A549 (cell line): ENCODE measurements around the gene AIPL1. TPM values are rescaled to one million over a fixed set of nuclear protein-coding genes. Genes with fewer than 3 reads are reported as not detected.

ENCODE experiments used
- ATAC-seq, 2 experiments: fragments of 200-7000 bp in 1 of 2; fragments of >200 bp in 1 of 2; cut with Nextera tagmentation in 1 of 2; cut with Tn5 transposase in 1 of 2; 3 replicates each; pipeline versions ENCODE4 v1.8.0 to v1.9.1; 2018 to 2020; ENCODE audit warnings: mild to moderate bottlenecking in 1 of 2, moderate library complexity in 1 of 2
- CTCF ChIA-PET: fragments of 300-600 bp; sonication (Branson Sonifier 250); formaldehyde crosslinking; extraction: SDS; loops from one replicate; lab custom pipeline; 2021; ENCODE audit warnings: antibody characterized with exemption, inconsistent platforms; lab: Yijun Ruan, JAX
- POLR2A ChIA-PET: fragments of 350-600 bp; formaldehyde crosslinking; extraction: SDS; loops from one replicate; lab custom pipeline; 2021; ENCODE audit warnings: antibody characterized with exemption, inconsistent platforms; lab: Yijun Ruan, JAX
- DNase-seq, 2 experiments: peaks; one replicate each; pipeline versions ENCODE4 v3.0.0 to v3.0.0-alpha.2; 2011 to 2016; ENCODE audit warnings: low read depth in 1 of 2, low spot score in 1 of 2
- FAIRE-seq: peaks from 2 replicates; lab custom pipeline; 2011; peaks lifted over from hg19 to GRCh38; lab: Jason Lieb, UNC
- H3K27ac ChIP-seq, 2 experiments: fragments of >200 bp; sonication (Bioruptor Twin); formaldehyde crosslinking; 3 replicates each; pipeline ENCODE4 v1.5.1; 2016 to 2017
- H3K4me1 ChIP-seq: fragments of >200 bp; sonication (Bioruptor Twin); formaldehyde crosslinking; 3 replicates; pipeline ENCODE4 v1.6.1; 2016
- H3K4me2 ChIP-seq: fragments of >200 bp; sonication (Bioruptor Twin); formaldehyde crosslinking; 3 replicates; pipeline ENCODE4 v1.6.1; 2016
- H3K4me3 ChIP-seq: fragments of >200 bp; sonication (Bioruptor Twin); formaldehyde crosslinking; 3 replicates; pipeline ENCODE4 v1.5.1; 2016
- H3K9me3 ChIP-seq: fragments of >200 bp; sonication (Bioruptor Twin); formaldehyde crosslinking; 3 replicates; pipeline ENCODE4 v1.6.1; 2016
- ATOH8 ChIP-seq: fragments of 250-450 bp; sonication (Bioruptor Pico); IDR thresholded peaks from 2 replicates; pipeline ENCODE4 v1.5.0; 2020; ENCODE audit warnings: low read depth, mild to moderate bottlenecking, moderate library complexity
- CBX2 ChIP-seq: fragments of 200-600 bp; sonication (generic); IDR thresholded peaks from 2 replicates; pipeline ENCODE4 v1.6.1; 2016; ENCODE audit warnings: low read depth, mild to moderate bottlenecking, borderline replicate concordance
- CHD2 ChIP-seq: fragments of 150-350 bp; IDR thresholded peaks from 2 replicates; pipeline ENCODE4 v1.6.1; 2014; ENCODE audit warnings: low read length; ENCODE audit not compliant: partially characterized antibody
- EHMT2 ChIP-seq: fragments of 200-600 bp; sonication (generic); IDR thresholded peaks from 2 replicates; pipeline ENCODE4 v1.6.1; 2016; ENCODE audit warnings: antibody characterized with exemption, low read depth, mild to moderate bottlenecking, moderate library complexity
- HOXB13 ChIP-seq: fragments of 250-450 bp; sonication (Bioruptor Pico); IDR thresholded peaks from 2 replicates; pipeline ENCODE4 v1.5.0; 2020; ENCODE audit warnings: low read depth, mild to moderate bottlenecking, moderate library complexity
- JUN ChIP-seq, 2 experiments: fragments of >200 bp; sonication (Bioruptor Twin); formaldehyde crosslinking; IDR thresholded peaks; 2 replicates in 1 of 2; 3 replicates in 1 of 2; pipeline ENCODE4 v1.6.1; 2016 to 2017
- JUNB ChIP-seq: fragments of >200 bp; sonication (Bioruptor Twin); formaldehyde crosslinking; IDR thresholded peaks from 2 replicates; pipeline ENCODE4 v1.6.1; 2016
- MAX ChIP-seq: IDR thresholded peaks from 2 replicates; pipeline ENCODE4 v1.6.1; 2012
- MAZ ChIP-seq: fragments of 150-350 bp; IDR thresholded peaks from 2 replicates; pipeline ENCODE4 v1.6.1; 2014; ENCODE audit warnings: antibody characterized with exemption, low read depth, low read length, borderline replicate concordance
- NR3C1 ChIP-seq: fragments of >200 bp; sonication (Bioruptor Twin); formaldehyde crosslinking; IDR thresholded peaks from 3 replicates; pipeline ENCODE4 v1.6.1; 2017
- PHF8 ChIP-seq: fragments of 200-600 bp; sonication (generic); IDR thresholded peaks from 2 replicates; pipeline ENCODE4 v1.6.1; 2016; ENCODE audit warnings: low read depth, mild to moderate bottlenecking, antibody characterized with exemption, moderate library complexity, borderline replicate concordance
- POLR2AphosphoS2 ChIP-seq: conservative IDR thresholded peaks from 2 replicates; pipeline ENCODE4 v1.6.1; 2012; ENCODE audit warnings: low read length, improper control_type of control experiment, inconsistent platforms
- RAD21 ChIP-seq, 2 experiments: fragments of >200 bp in 1 of 2; sonication (Bioruptor Twin) in 1 of 2; formaldehyde crosslinking in 1 of 2; IDR thresholded peaks in 1 of 2; conservative IDR thresholded peaks in 1 of 2; 2 replicates in 1 of 2; 3 replicates in 1 of 2; pipeline ENCODE4 v1.6.1; 2012 to 2018; ENCODE audit warnings: inconsistent platforms in 1 of 2
- REST ChIP-seq: fragments of 200-600 bp; sonication (generic); IDR thresholded peaks from 2 replicates; pipeline ENCODE4 v1.6.1; 2016; ENCODE audit warnings: antibody characterized with exemption, mild to moderate bottlenecking, moderate library complexity
- RNF2 ChIP-seq: fragments of 200-600 bp; sonication (generic); IDR thresholded peaks from 2 replicates; pipeline ENCODE4 v1.6.1; 2016; ENCODE audit warnings: low read depth, mild to moderate bottlenecking, antibody characterized with exemption, moderate library complexity, borderline replicate concordance
- SMC3 ChIP-seq: fragments of >200 bp; sonication (Bioruptor Twin); formaldehyde crosslinking; IDR thresholded peaks from 3 replicates; pipeline ENCODE4 v1.6.1; 2018; ENCODE audit warnings: inconsistent platforms
- SREBF2 ChIP-seq: fragments of 450-650 bp; IDR thresholded peaks from 2 replicates; pipeline ENCODE4 v1.6.1; 2014; ENCODE audit warnings: mild to moderate bottlenecking, moderate library complexity
- TP53 ChIP-seq: fragments of 250-450 bp; sonication (Bioruptor Pico); IDR thresholded peaks from 2 replicates; pipeline ENCODE4 v1.5.0; 2021; ENCODE audit warnings: mild to moderate bottlenecking, moderate library complexity
- ZFP36 ChIP-seq: fragments of 450-650 bp; IDR thresholded peaks from 2 replicates; pipeline ENCODE4 v1.6.1; 2014; ENCODE audit warnings: borderline replicate concordance; ENCODE audit not compliant: partially characterized antibody
- WGBS: methylation state at CpG from one replicate; pipeline ENCODE4 v1.1.6; 2017; ENCODE audit errors: missing lambda C conversion rate; 5-methylcytosine and 5-hydroxymethylcytosine counted together
- polyA plus RNA-seq, 4 experiments: library from polyadenylated mRNA; depleted of rRNA in 3 of 4; stranded (reverse); fragments of >200 nt; fragmentation: RNase III in 1 of 4; extraction: RNeasy Plus Mini Kit Qiagen cat#74134 plus additional on column Dnase treatment in 1 of 4; gene quantifications; 2 replicates in 3 of 4; 3 replicates in 1 of 4; pipeline ENCODE4 v1.2.3, GENCODE V29; 2011 to 2017

Gene AIPL1
- polyA plus RNA-seq, 2 of the 4 experiments (the other 2 are of a cell fraction), result not detected

GRCh38 chr17:6384481-6384880, 50.4 kb downstream of the AIPL1 start:
- H3K9me3 ChIP-seq, result no peaks in the 10 kb centered on the region
- TF ChIP-seq CBX2, result no peak
- TF ChIP-seq RNF2, result no peak
- no peak for TF ChIP-seq MAZ
- no peak for TF ChIP-seq CHD2
- no peak for TF ChIP-seq REST
- no peak for TF ChIP-seq RAD21 (conservative IDR thresholded peaks at IDR 0.05 in 1 of 2, IDR thresholded peaks at IDR 0.05 in 1 of 2)
- no peak for TF ChIP-seq HOXB13 (CRISPR knock-in tag)
- TF ChIP-seq ATOH8 (CRISPR knock-in tag), result no peak
- TF ChIP-seq SREBF2, result no peak
- no peak for TF ChIP-seq JUN (IDR thresholded peaks at IDR 0.05)
- no peak for TF ChIP-seq EHMT2
- no peak for TF ChIP-seq PHF8
- no peak for TF ChIP-seq TP53 (CRISPR knock-in tag)
- TF ChIP-seq JUNB, result no peak
- no peak for TF ChIP-seq MAX
- no peak for TF ChIP-seq POLR2AphosphoS2
- no peak for TF ChIP-seq NR3C1
- TF ChIP-seq ZFP36, result no peak
- TF ChIP-seq, all 56 proteins: peak for 0
- Histone ChIP-seq H3K4me2 (no peak overlapping the region), H3K4me3 (no peak overlapping the region), H3K27ac (no peak overlapping the region), H3K4me1 (0 out of 3 replicates have a peak, but pooled peaks cover 3% of the 10 kb centered on the region)
- 45% methylated on average over 5 of the region's 5 CpGs for WGBS
- ATAC-seq (no peak), DNase-seq (no peak), FAIRE-seq (no peak)
- POLR2A ChIA-PET, result no interaction called here
- CTCF ChIA-PET, result interaction anchor here (0.6 to 1.4 kb wide), 3 partner anchors 9 to 697 kb away, joined by 3 read pairs; no protein-coding TSS in a partner anchor

- no peak for ATAC-seq
- H3K4me2 ChIP-seq, result no peak overlapping the region
Observed at GRCh38 chr17:6381526-6382465, 53.1 kb downstream of the AIPL1 start.

More at GRCh38 chr17:6381526-6382465, 53.1 kb downstream of the AIPL1 start:
- FAIRE-seq (no peak), DNase-seq (no peak)
- no peak overlapping the region for H3K4me3 ChIP-seq
- POLR2A ChIA-PET, result no interaction called here
- peaks cover 17% of the 10 kb centered on the region for H3K9me3 ChIP-seq
- H3K4me1 ChIP-seq, result 0 out of 3 replicates have a peak, but pooled peaks cover 3% of the 10 kb centered on the region
- H3K27ac ChIP-seq, result no peak overlapping the region
- TF ChIP-seq SMC3 (no peak), POLR2AphosphoS2 (no peak), TP53 (CRISPR knock-in tag) (no peak)
- WGBS, result 56% methylated on average over 13 of the region's 13 CpGs
- CTCF ChIA-PET, result interaction anchor here (0.7 to 1.6 kb wide), 4 partner anchors 8 to 31 kb away, joined by 3 to 6 read pairs (median 4); no protein-coding TSS in a partner anchor
